Common myeloid progenitor, CD34-positive (primary cell): ENCODE measurements around the gene TBX2.

Experiments
- CTCF ChIA-PET: fragments of 350-600 bp; sonication (Branson Sonifier 250); formaldehyde crosslinking; loops from one replicate; lab custom pipeline; 2021; ENCODE audit warnings: antibody characterized with exemption; lab: Charles Lee
- POLR2A ChIA-PET: fragments of 350-600 bp; sonication (Branson Sonifier 250); formaldehyde crosslinking; loops from one replicate; lab custom pipeline; 2021; ENCODE audit warnings: antibody characterized with exemption; lab: Charles Lee
- DNase-seq, 3 donors: peaks; one replicate each; pipeline versions ENCODE4 v3.0.0 to v3.0.0-alpha.2; 2013
- H3K27ac ChIP-seq, 2 experiments: 1 replicate in 1 of 2; 2 replicates in 1 of 2; pipeline ENCODE4 v1.7.0; 2013; ENCODE audit warnings: inconsistent platforms in 2 of 2, low read length in 2 of 2, mild to moderate bottlenecking in 2 of 2, low read depth in 1 of 2, moderate library complexity in 1 of 2; ENCODE audit not compliant: severe bottlenecking in 2 of 2, insufficient read depth in 1 of 2, poor library complexity in 1 of 2
- H3K27me3 ChIP-seq, 5 experiments: replicated peaks in 2 of 5; 1 replicate in 3 of 5; 2 replicates in 2 of 5; pipeline versions ENCODE4 v1.6.1 to v1.7.0; 2013; ENCODE audit warnings: low read length in 4 of 5, mild to moderate bottlenecking in 2 of 5, moderate library complexity in 2 of 5, inconsistent platforms in 1 of 5; ENCODE audit not compliant: insufficient read depth in 5 of 5, control insufficient read depth in 4 of 5
- H3K36me3 ChIP-seq, 4 experiments: 1 replicate in 2 of 4; 2 replicates in 2 of 4; pipeline versions ENCODE4 v1.6.1 to v1.7.0; 2013; ENCODE audit warnings: low read length in 3 of 4, control low read depth in 1 of 4, mild to moderate bottlenecking in 1 of 4; ENCODE audit not compliant: control insufficient read depth in 4 of 4, insufficient read depth in 4 of 4
- H3K4me1 ChIP-seq, 4 experiments: 1 replicate in 3 of 4; 2 replicates in 1 of 4; pipeline versions ENCODE4 v1.6.1 to v1.7.1; 2013; ENCODE audit warnings: low read length in 3 of 4, mild to moderate bottlenecking in 3 of 4, control low read depth in 1 of 4, inconsistent platforms in 1 of 4, moderate library complexity in 1 of 4; ENCODE audit not compliant: control insufficient read depth in 4 of 4, insufficient read depth in 4 of 4; ENCODE audit errors: control extremely low read depth in 1 of 4
- H3K4me3 ChIP-seq, 7 experiments: 1 replicate in 4 of 7; 2 replicates in 3 of 7; pipeline versions ENCODE4 v1.5.1 to v1.7.0; 2013; ENCODE audit warnings: mild to moderate bottlenecking in 7 of 7, low read length in 6 of 7, moderate library complexity in 6 of 7, inconsistent platforms in 2 of 7, low read depth in 2 of 7, control low read depth in 1 of 7; ENCODE audit not compliant: insufficient read depth in 4 of 7, control insufficient read depth in 1 of 7; ENCODE audit errors: extremely low read depth in 1 of 7
- H3K9me3 ChIP-seq, 5 experiments: 1 replicate in 4 of 5; 2 replicates in 1 of 5; pipeline versions ENCODE4 v1.6.1 to v1.7.1; 2013; ENCODE audit warnings: low read length in 4 of 5, mild to moderate bottlenecking in 2 of 5, inconsistent platforms in 1 of 5, low read depth in 1 of 5, moderate library complexity in 1 of 5; ENCODE audit not compliant: control insufficient read depth in 4 of 5, insufficient read depth in 2 of 5; ENCODE audit errors: control extremely low read depth in 1 of 5
- WGBS: methylation state at CpG from one replicate; pipeline ENCODE4 v1.1.5; 2013; ENCODE audit not compliant: insufficient coverage; 5-methylcytosine and 5-hydroxymethylcytosine counted together

TBX2 gene

GRCh38 chr17:61398721-61399130, 917 bp upstream of the TBX2 start:
- POLR2A ChIA-PET, result no interaction called here
- peaks cover 0 to 95% (median 44%) of the 10 kb centered on the region in 5 experiments for H3K27me3 ChIP-seq

GRCh38 chr17:61400066-61400716, 548 bp downstream of the TBX2 start:
- H3K27me3 ChIP-seq, result peaks cover 0 to 95% (median 47%) of the 10 kb centered on the region in 5 experiments
- peak in 1 of 3 donors; percentile 61 for DNase-seq
- WGBS, result 0% methylated on average over 86 of the region's 90 CpGs
- ChIA-PET POLR2A (no interaction called here), CTCF (no interaction called here)
- H3K27ac ChIP-seq, result no peak overlapping the region
- no peaks in the 10 kb centered on the region for H3K36me3 ChIP-seq
- H3K9me3 ChIP-seq, result peaks cover 0 to 4% (median 0%) of the 10 kb centered on the region in 5 experiments
- peak overlapping the region in 2 of 7 experiments; percentile 38 to 55 for H3K4me3 ChIP-seq
- H3K4me1 ChIP-seq, result peaks cover 0 to 54% (median 45%) of the 10 kb centered on the region in 4 experiments

More at GRCh38 chr17:61398721-61399130, 917 bp upstream of the TBX2 start:
- CTCF ChIA-PET, result interaction anchor here (1.0 kb wide), 1 partner anchor 10 kb away, joined by 4 read pairs; no protein-coding TSS in a partner anchor
- peaks cover 0 to 39% (median 32%) of the 10 kb centered on the region in 4 experiments for H3K4me1 ChIP-seq
- H3K27ac ChIP-seq, result no peak overlapping the region
- H3K4me3 ChIP-seq, result peak overlapping the region in 3 of 7 experiments; percentile 33 to 43 (median 38)
- peak in 1 of 3 donors; percentile 19 for DNase-seq
- no peaks in the 10 kb centered on the region for H3K36me3 ChIP-seq
- H3K9me3 ChIP-seq, result peaks cover 0 to 5% (median 0%) of the 10 kb centered on the region in 5 experiments
- WGBS, result 5% methylated on average over 30 of the region's 34 CpGs

- Histone ChIP-seq H3K9me3 (no peaks in the 10 kb centered on the region), H3K27ac (no peak overlapping the region), H3K4me1 (peaks cover 0 to 59% (median 49%) of the 10 kb centered on the region in 4 experiments), H3K36me3 (no peaks in the 10 kb centered on the region), H3K27me3 (peaks cover 0 to 95% (median 45%) of the 10 kb centered on the region in 5 experiments), H3K4me3 (peak overlapping the region in 2 of 7 experiments; percentile 55)
- WGBS, result 2% methylated on average over 34 of the region's 45 CpGs
- ChIA-PET POLR2A (no interaction called here), CTCF (no interaction called here)
- DNase-seq, result peak in 1 of 3 donors; percentile 46
These were observed 1.2 kb downstream of the TBX2 start for GRCh38 chr17:61400717-61401388.

GRCh38 chr17:61401389-61402072, 1.9 kb downstream of the TBX2 start:
- Histone ChIP-seq H3K36me3 (no peaks in the 10 kb centered on the region), H3K4me1 (peaks cover 0 to 58% (median 49%) of the 10 kb centered on the region in 4 experiments), H3K4me3 (no peak overlapping the region), H3K27ac (no peak overlapping the region), H3K9me3 (no peaks in the 10 kb centered on the region), H3K27me3 (peaks cover 0 to 95% (median 51%) of the 10 kb centered on the region in 5 experiments)
- CTCF ChIA-PET, result no interaction called here
- WGBS, result 10% methylated on average over 19 of the region's 25 CpGs
- DNase-seq, result peak in 1 of 3 donors; percentile 27
- POLR2A ChIA-PET, result no interaction called here

DNA sequence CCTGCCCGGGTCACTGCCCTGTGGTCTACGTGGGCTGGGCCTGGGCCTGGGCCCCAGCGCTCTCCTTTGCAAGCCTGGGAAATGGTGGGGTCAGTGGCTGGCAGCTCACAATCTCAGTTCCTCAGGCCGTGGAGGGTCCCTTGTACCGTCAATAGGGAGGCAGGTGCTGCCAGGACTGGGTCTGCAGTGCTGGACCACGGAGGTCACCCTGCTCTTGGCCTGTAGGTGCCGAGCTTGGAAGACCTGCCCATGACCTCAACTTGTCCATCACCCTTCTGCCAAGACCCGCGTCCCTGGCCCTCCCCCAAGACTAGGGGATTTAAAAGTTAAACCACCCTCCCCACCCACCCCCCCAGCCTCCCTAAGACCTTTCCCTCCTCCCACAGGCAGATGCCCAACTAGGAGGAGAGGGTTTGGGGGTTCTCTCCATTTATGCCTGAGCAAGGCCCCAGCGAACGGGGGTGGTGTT, 2.5 kb downstream of the TBX2 start:
- Histone ChIP-seq H3K27me3 (peaks cover 0 to 95% (median 56%) of the 10 kb centered on the region in 5 experiments), H3K36me3 (no peaks in the 10 kb centered on the region), H3K4me3 (no peak overlapping the region), H3K27ac (no peak overlapping the region), H3K9me3 (no peaks in the 10 kb centered on the region), H3K4me1 (peaks cover 0 to 53% (median 45%) of the 10 kb centered on the region in 4 experiments)
- CTCF ChIA-PET, result interaction anchor here (1.3 kb wide), 1 partner anchor 52 kb away, joined by 4 read pairs; no protein-coding TSS in a partner anchor
- DNase-seq, result no peak
- POLR2A ChIA-PET, result no interaction called here
- 13% methylated on average over 6 of the region's 11 CpGs for WGBS

DNA sequence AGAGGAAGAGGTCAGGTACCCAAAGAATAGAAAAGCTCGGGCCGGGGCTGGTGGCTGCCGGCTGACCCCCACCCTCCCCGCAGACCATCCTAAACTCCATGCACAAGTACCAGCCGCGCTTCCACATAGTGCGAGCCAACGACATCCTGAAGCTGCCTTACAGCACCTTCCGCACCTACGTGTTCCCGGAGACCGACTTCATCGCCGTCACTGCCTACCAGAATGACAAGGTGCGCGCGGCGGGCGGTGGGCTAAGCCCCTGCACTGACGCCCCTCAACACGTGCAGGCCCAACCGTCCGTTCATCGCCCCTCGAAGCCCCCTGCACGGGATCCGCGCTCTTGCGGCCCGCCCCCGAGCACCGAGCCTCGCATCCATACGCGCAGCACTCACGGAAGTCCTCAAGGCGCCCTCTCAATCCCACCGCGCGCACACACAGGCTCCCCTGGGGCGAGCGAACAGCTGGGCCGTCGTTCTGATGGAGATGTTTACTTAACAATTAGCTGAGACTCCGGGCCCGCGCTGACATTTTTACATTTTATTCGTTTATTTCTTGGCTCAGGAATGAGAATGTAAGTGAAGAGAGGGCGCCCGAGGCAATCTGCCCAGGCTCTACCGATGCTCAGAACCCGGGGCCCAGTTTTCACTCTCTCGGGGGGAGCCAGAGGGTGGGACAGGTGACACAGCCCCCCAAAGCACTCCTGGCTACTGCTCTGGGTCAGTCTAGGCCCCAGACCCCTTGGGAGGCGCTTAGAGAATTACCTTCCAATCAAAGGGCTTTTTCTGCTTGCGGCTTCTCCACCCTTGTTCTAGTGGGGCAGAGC, 3.5 kb downstream of the TBX2 start:
- Histone ChIP-seq H3K27me3 (peaks cover 0 to 96% (median 57%) of the 10 kb centered on the region in 5 experiments), H3K36me3 (no peaks in the 10 kb centered on the region), H3K4me3 (peak overlapping the region in 2 of 7 experiments; percentile 11 to 42), H3K4me1 (peaks cover 0 to 49% (median 40%) of the 10 kb centered on the region in 4 experiments), H3K9me3 (no peaks in the 10 kb centered on the region), H3K27ac (no peak overlapping the region)
- DNase-seq, result peak in 2 of 3 donors; percentile 54 to 65
- POLR2A ChIA-PET, result no interaction called here
- 2% methylated on average over 46 of the region's 55 CpGs for WGBS
- CTCF ChIA-PET, result interaction anchor here (1.3 to 2.1 kb wide), 3 partner anchors 9 to 51 kb away, joined by 4 to 11 read pairs (median 7); no protein-coding TSS in a partner anchor
